ENCODE results near the gene MOV10. TPM values are rescaled to one million over a fixed set of nuclear protein-coding genes. Genes with fewer than 3 reads are reported as not detected.

Gene MOV10
- polyA plus RNA-seq, 1 donor (not counting 4 experiments of a cell fraction or from before 2014, with no cell fraction given) = 28.6 TPM

- Histone ChIP-seq H3K9me1 (ENCODE audit: control insufficient read depth, extremely low read depth, insufficient read depth, low read length) (no peaks in the 10 kb centered on the region), H3K9me3 (ENCODE audit: control insufficient read depth, low read depth, low read length) (no peaks in the 10 kb centered on the region), H3K4me3 (ENCODE audit: control insufficient read depth in 2 of 3, extremely low read depth in 1 of 3, insufficient read depth in 2 of 3, low read depth in 1 of 3, low read length in 3 of 3) (peak overlapping the region; percentile 79 to 90 (median 85)), H3K27ac (ENCODE audit: control insufficient read depth, insufficient read depth, low read length) (peak overlapping the region; percentile 80), H2AFZ (ENCODE audit: control insufficient read depth, low read length) (peak overlapping the region; percentile 74), H3K79me2 (ENCODE audit: control insufficient read depth, insufficient read depth, low read length) (peaks cover 16% of the 10 kb centered on the region), H3K4me1 (ENCODE audit: control insufficient read depth, extremely low read depth, insufficient read depth, low read length) (peaks cover 20% of the 10 kb centered on the region), H3K4me2 (ENCODE audit: control insufficient read depth, extremely low read depth, insufficient read depth, low read depth, low read length) (peak overlapping the region; percentile 94), H3K9ac (ENCODE audit: control insufficient read depth, extremely low read depth, insufficient read depth, low read length) (peak overlapping the region; percentile 84), H3K27me3 (ENCODE audit: control insufficient read depth, extremely low read depth, insufficient read depth, low read length) (no peaks in the 10 kb centered on the region), H4K20me1 (ENCODE audit: control insufficient read depth, extremely low read depth, insufficient read depth, low read length) (no peaks in the 10 kb centered on the region), H3K36me3 (ENCODE audit: control insufficient read depth in 2 of 2, extremely low read depth in 1 of 2, insufficient read depth in 2 of 2, low read length in 2 of 2) (peaks cover 4 to 6% of the 10 kb centered on the region in 2 experiments)
- FAIRE-seq = no peak
- TF ChIP-seq EZH2 (IDR thresholded peaks at IDR 0.05; ENCODE audit: low read length) = no peak
- TF ChIP-seq CTCF (optimal IDR thresholded peaks at IDR 0.05 in 1 of 3, IDR thresholded peaks at IDR 0.05 in 1 of 3, conservative IDR thresholded peaks at IDR 0.05 in 1 of 3; ENCODE audit: extremely low read depth in 1 of 3, insufficient read depth in 2 of 3, low read length in 3 of 3) = no peak
- no peak for DNase-seq (ENCODE audit: low read depth, low spot score)
- dilution Hi-C loops (cut with MboI; ENCODE audit: extremely low pct_ligation_motif_present, low sequenced_read_pairs) = no loop called here
Observed at GRCh38 chr1:112674986-112675727, 698 bp downstream of the MOV10 start.

GRCh38 chr1:112675728-112676381, 1.4 kb downstream of the MOV10 start:
- FAIRE-seq = no peak
- no peaks in the 10 kb centered on the region for H3K9me1 ChIP-seq (ENCODE audit: control insufficient read depth, extremely low read depth, insufficient read depth, low read length)
- peak overlapping the region; percentile 79 to 90 (median 85) for H3K4me3 ChIP-seq (ENCODE audit: control insufficient read depth in 2 of 3, extremely low read depth in 1 of 3, insufficient read depth in 2 of 3, low read depth in 1 of 3, low read length in 3 of 3)
- H4K20me1 ChIP-seq (ENCODE audit: control insufficient read depth, extremely low read depth, insufficient read depth, low read length) = no peaks in the 10 kb centered on the region
- dilution Hi-C loops (cut with MboI; ENCODE audit: extremely low pct_ligation_motif_present, low sequenced_read_pairs) = no loop called here
- peak overlapping the region; percentile 80 for H3K27ac ChIP-seq (ENCODE audit: control insufficient read depth, insufficient read depth, low read length)
- H3K4me1 ChIP-seq (ENCODE audit: control insufficient read depth, extremely low read depth, insufficient read depth, low read length) = peaks cover 20% of the 10 kb centered on the region
- H3K36me3 ChIP-seq (ENCODE audit: control insufficient read depth in 2 of 2, extremely low read depth in 1 of 2, insufficient read depth in 2 of 2, low read length in 2 of 2) = peaks cover 3% of the 10 kb centered on the region in 2 experiments
- peaks cover 16% of the 10 kb centered on the region for H3K79me2 ChIP-seq (ENCODE audit: control insufficient read depth, insufficient read depth, low read length)
- H3K9ac ChIP-seq (ENCODE audit: control insufficient read depth, extremely low read depth, insufficient read depth, low read length) = peak overlapping the region; percentile 84
- peak overlapping the region; percentile 94 for H3K4me2 ChIP-seq (ENCODE audit: control insufficient read depth, extremely low read depth, insufficient read depth, low read depth, low read length)
- H3K9me3 ChIP-seq (ENCODE audit: control insufficient read depth, low read depth, low read length) = no peaks in the 10 kb centered on the region
- DNase-seq (ENCODE audit: low read depth, low spot score) = no peak
- no peak overlapping the region for H2AFZ ChIP-seq (ENCODE audit: control insufficient read depth, low read length)
- TF ChIP-seq CTCF (optimal IDR thresholded peaks at IDR 0.05 in 1 of 3, IDR thresholded peaks at IDR 0.05 in 1 of 3, conservative IDR thresholded peaks at IDR 0.05 in 1 of 3; ENCODE audit: extremely low read depth in 1 of 3, insufficient read depth in 2 of 3, low read length in 3 of 3) (no peak), EZH2 (IDR thresholded peaks at IDR 0.05; ENCODE audit: low read length) (no peak)
- H3K27me3 ChIP-seq (ENCODE audit: control insufficient read depth, extremely low read depth, insufficient read depth, low read length) = no peaks in the 10 kb centered on the region
